ENCODE data around the gene PACRG. TPM values are rescaled to one million over a fixed set of nuclear protein-coding genes. Genes with fewer than 3 reads are reported as not detected.
A peak's percentile ranks its signal among the peaks of the same experiment; 100 is the strongest.

PACRG gene
- total and polyA plus RNA-seq, 12 donors: 2.1 to 34.6 (median 10.0) TPM

GRCh38 chr6:163189609-163190008 is 461.8 kb downstream of the PACRG start:
- no peaks in the 10 kb centered on the region for H3K36me3 ChIP-seq
- no peak for DNase-seq
- WGBS, 2 donors: 97% methylated on average over 7 of the region's 7 CpGs
- no peak overlapping the region for H3K27ac ChIP-seq
- no peak for ATAC-seq
- intact Hi-C loops (cut with DNase I): loop anchor here in 9 of 10 donors (10.0 kb wide), 9 partner anchors 125 to 1735 kb away; no protein-coding TSS in a partner anchor
- no peak for TF ChIP-seq CTCF (IDR thresholded peaks at IDR 0.05)
- peaks cover 0 to 20% (median 12%) of the 10 kb centered on the region in 9 donors for H3K4me1 ChIP-seq
- no peaks in the 10 kb centered on the region for H3K9me3 ChIP-seq
- H3K4me3 ChIP-seq: no peak overlapping the region
- H3K27me3 ChIP-seq: no peaks in the 10 kb centered on the region

- no peak for ATAC-seq
- no peaks in the 10 kb centered on the region for H3K36me3 ChIP-seq
- intact Hi-C loops (cut with DNase I): no loop called here
- H3K27me3 ChIP-seq: no peaks in the 10 kb centered on the region
- TF ChIP-seq CTCF (IDR thresholded peaks at IDR 0.05): no peak
- H3K9me3 ChIP-seq: no peaks in the 10 kb centered on the region
- H3K27ac ChIP-seq: no peak overlapping the region
- WGBS, 2 donors: 72 to 87% methylated on average over 4 of the region's 4 CpGs
- peaks cover 0 to 20% (median 12%) of the 10 kb centered on the region in 9 donors for H3K4me1 ChIP-seq
- DNase-seq: no peak
- H3K4me3 ChIP-seq: no peak overlapping the region
Measured at GRCh38 chr6:163190786-163191185, 463.0 kb downstream of the PACRG start.

GRCh38 chr6:163191704-163192537 is 464.1 kb downstream of the PACRG start:
- H3K27me3 ChIP-seq: no peaks in the 10 kb centered on the region
- H3K4me3 ChIP-seq: no peak overlapping the region
- DNase-seq (no peak), ATAC-seq (peak in 6 of 8 donors; percentile 49 to 82 (median 62))
- peak overlapping the region in 2 of 10 donors; percentile 8 to 30 for H3K27ac ChIP-seq
- peaks cover 0 to 20% (median 12%) of the 10 kb centered on the region in 9 donors for H3K4me1 ChIP-seq
- no peak for TF ChIP-seq CTCF (IDR thresholded peaks at IDR 0.05)
- no peaks in the 10 kb centered on the region for H3K36me3 ChIP-seq
- intact Hi-C loops (cut with DNase I): no loop called here
- no peaks in the 10 kb centered on the region for H3K9me3 ChIP-seq
- 45 to 46% methylated on average over 7 of the region's 7 CpGs for WGBS, 2 donors

- no peaks in the 10 kb centered on the region for H3K9me3 ChIP-seq
- H3K4me1 ChIP-seq: peaks cover 0 to 20% (median 12%) of the 10 kb centered on the region in 9 donors
- H3K4me3 ChIP-seq: no peak overlapping the region
- WGBS, 2 donors: 49 to 59% methylated on average over 5 of the region's 5 CpGs
- H3K36me3 ChIP-seq: no peaks in the 10 kb centered on the region
- intact Hi-C loops (cut with DNase I): no loop called here
- ATAC-seq (peak in 2 of 8 donors; percentile 86 to 87), DNase-seq (no peak)
- no peaks in the 10 kb centered on the region for H3K27me3 ChIP-seq
- H3K27ac ChIP-seq: peak overlapping the region in 2 of 10 donors; percentile 8 to 30
- no peak for TF ChIP-seq CTCF (IDR thresholded peaks at IDR 0.05)
Measured at GRCh38 chr6:163192591-163192990, 464.8 kb downstream of the PACRG start.

All from heart right ventricle (tissue), 16 donors.